T-helper 17 cell (primary cell): ENCODE results near the gene CLCN2. TPM values are rescaled to one million over a fixed set of nuclear protein-coding genes. Genes with fewer than 3 reads are reported as not detected.

Experiments used
- ATAC-seq: fragments of 150-1000 bp; cut with Tn5 transposase; 2 replicates; pipeline ENCODE4 v1.10.0; 2021; ENCODE audit warnings: mild to moderate bottlenecking, moderate library complexity
- DNase-seq, 3 donors: peaks; one replicate each; pipeline versions ENCODE4 v3.0.0 to v3.0.0-alpha.2; 2020 to 2021
- H3K9me3 ChIP-seq: one replicate; pipeline ENCODE4 v1.7.0; 2013; ENCODE audit warnings: low read length, mild to moderate bottlenecking; ENCODE audit not compliant: control insufficient read depth, poor library complexity, severe bottlenecking
- H3K27ac Mint-ChIP-seq: one replicate; pipeline ENCODE4 v1.8.0; 2022; ENCODE audit warnings: mild to moderate bottlenecking, moderate library complexity, mixed read lengths
- H3K27me3 Mint-ChIP-seq: one replicate; pipeline ENCODE4 v1.8.0; 2022; ENCODE audit warnings: mixed read lengths
- H3K36me3 Mint-ChIP-seq: one replicate; pipeline ENCODE4 v1.8.0; 2022; ENCODE audit warnings: low read depth, mixed read lengths
- H3K4me1 Mint-ChIP-seq: one replicate; pipeline ENCODE4 v1.8.0; 2022; ENCODE audit warnings: mild to moderate bottlenecking, mixed read lengths
- H3K4me3 Mint-ChIP-seq: one replicate; pipeline ENCODE4 v1.8.0; 2022; ENCODE audit warnings: mild to moderate bottlenecking, moderate library complexity, mixed read lengths
- total RNA-seq, 4 donors: library from RNA in 2 of 4; stranded (reverse) in 2 of 4; gene quantifications; one replicate each; pipeline ENCODE4 v1.2.3 and lab custom pipeline; 2022 to 2026

CLCN2 gene
- total RNA-seq, 2 donors from 2014 or later = 4.6 TPM

DNA sequence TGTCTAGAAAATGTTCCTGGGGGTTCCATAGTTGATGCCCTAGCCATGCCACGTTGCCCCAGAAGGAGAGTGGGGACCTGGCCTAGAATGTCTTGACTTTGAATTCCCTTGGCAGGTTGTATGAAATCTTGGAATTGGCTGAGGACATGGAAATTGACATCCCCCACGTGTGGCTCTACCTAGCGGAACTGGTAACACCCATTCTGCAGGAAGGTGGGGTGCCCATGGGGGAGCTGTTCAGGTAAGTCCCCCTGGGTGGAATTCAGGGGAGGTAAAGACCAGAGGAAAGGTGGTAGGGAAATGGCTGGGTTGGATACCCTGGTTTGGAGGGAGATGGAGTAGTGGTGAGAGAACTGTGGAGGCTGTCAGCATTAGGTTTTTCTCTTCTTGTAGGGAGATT lies 32.9 kb downstream of the CLCN2 start:
- peaks cover 31% of the 10 kb centered on the region for H3K36me3 Mint-ChIP-seq
- peak overlapping the region; percentile 84 for H3K27ac Mint-ChIP-seq
- no peak for ATAC-seq

GRCh38 chr3:184327171-184327570 lies 34.2 kb downstream of the CLCN2 start:
- Mint-ChIP-seq H3K27ac (peak overlapping the region; percentile 37), H3K36me3 (peaks cover 24% of the 10 kb centered on the region), H3K27me3 (no peaks in the 10 kb centered on the region), H3K4me3 (peak overlapping the region; percentile 62), H3K4me1 (peaks cover 13% of the 10 kb centered on the region)
- ATAC-seq (no peak), DNase-seq (no peak)
- H3K9me3 ChIP-seq = no peaks in the 10 kb centered on the region

More for the DNA sequence above, 32.9 kb downstream of the CLCN2 start:
- Mint-ChIP-seq H3K27me3 (no peaks in the 10 kb centered on the region), H3K4me3 (no peak overlapping the region), H3K4me1 (peaks cover 26% of the 10 kb centered on the region)
- no peaks in the 10 kb centered on the region for H3K9me3 ChIP-seq
- no peak for DNase-seq

GRCh38 chr3:184325715-184326369 lies 35.6 kb downstream of the CLCN2 start:
- Mint-ChIP-seq H3K27ac (no peak overlapping the region), H3K36me3 (peaks cover 27% of the 10 kb centered on the region), H3K4me1 (peaks cover 13% of the 10 kb centered on the region), H3K27me3 (no peaks in the 10 kb centered on the region), H3K4me3 (peak overlapping the region; percentile 56)
- DNase-seq (no peak), ATAC-seq (no peak)
- no peaks in the 10 kb centered on the region for H3K9me3 ChIP-seq

- Mint-ChIP-seq H3K4me1 (peaks cover 13% of the 10 kb centered on the region), H3K4me3 (no peak overlapping the region), H3K36me3 (peaks cover 29% of the 10 kb centered on the region), H3K27me3 (no peaks in the 10 kb centered on the region), H3K27ac (no peak overlapping the region)
- ATAC-seq (no peak), DNase-seq (no peak)
- H3K9me3 ChIP-seq = no peaks in the 10 kb centered on the region
These were observed 36.1 kb downstream of the CLCN2 start for GRCh38 chr3:184325269-184325668.

- peak overlapping the region; percentile 32 for H3K27ac Mint-ChIP-seq
- no peak overlapping the region for H3K4me3 Mint-ChIP-seq
- peaks cover 16% of the 10 kb centered on the region for H3K4me1 Mint-ChIP-seq
- H3K9me3 ChIP-seq = no peaks in the 10 kb centered on the region
- DNase-seq (no peak), ATAC-seq (no peak)
- no peaks in the 10 kb centered on the region for H3K27me3 Mint-ChIP-seq
- H3K36me3 Mint-ChIP-seq = peaks cover 21% of the 10 kb centered on the region
These were observed 37.7 kb downstream of the CLCN2 start for GRCh38 chr3:184323696-184324095.

- H3K9me3 ChIP-seq = no peaks in the 10 kb centered on the region
- ATAC-seq (no peak), DNase-seq (no peak)
- Mint-ChIP-seq H3K36me3 (peaks cover 18% of the 10 kb centered on the region), H3K27ac (peak overlapping the region; percentile 14), H3K4me1 (peaks cover 15% of the 10 kb centered on the region), H3K4me3 (no peak overlapping the region), H3K27me3 (no peaks in the 10 kb centered on the region)
These were observed 38.5 kb downstream of the CLCN2 start for GRCh38 chr3:184322731-184323487.

DNA sequence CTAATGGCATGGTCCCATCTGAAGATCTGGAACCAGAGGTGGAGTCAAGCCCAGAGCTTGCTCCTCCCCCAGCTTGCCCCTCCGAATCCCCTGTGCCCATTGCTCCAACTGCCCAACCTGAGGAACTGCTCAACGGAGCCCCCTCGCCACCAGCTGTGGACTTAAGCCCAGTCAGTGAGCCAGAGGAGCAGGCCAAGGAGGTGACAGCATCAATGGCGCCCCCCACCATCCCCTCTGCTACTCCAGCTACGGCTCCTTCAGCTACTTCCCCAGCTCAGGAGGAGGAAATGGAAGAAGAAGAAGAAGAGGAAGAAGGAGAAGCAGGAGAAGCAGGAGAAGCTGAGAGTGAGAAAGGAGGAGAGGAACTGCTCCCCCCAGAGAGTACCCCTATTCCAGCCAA lies 39.7 kb downstream of the CLCN2 start:
- H3K36me3 Mint-ChIP-seq = peaks cover 16% of the 10 kb centered on the region
- peaks cover 22% of the 10 kb centered on the region for H3K4me1 Mint-ChIP-seq
- H3K27me3 Mint-ChIP-seq = no peaks in the 10 kb centered on the region
- DNase-seq (no peak), ATAC-seq (no peak)
- H3K4me3 Mint-ChIP-seq = no peak overlapping the region
- H3K27ac Mint-ChIP-seq = peak overlapping the region; percentile 90
- H3K9me3 ChIP-seq = no peaks in the 10 kb centered on the region

DNA sequence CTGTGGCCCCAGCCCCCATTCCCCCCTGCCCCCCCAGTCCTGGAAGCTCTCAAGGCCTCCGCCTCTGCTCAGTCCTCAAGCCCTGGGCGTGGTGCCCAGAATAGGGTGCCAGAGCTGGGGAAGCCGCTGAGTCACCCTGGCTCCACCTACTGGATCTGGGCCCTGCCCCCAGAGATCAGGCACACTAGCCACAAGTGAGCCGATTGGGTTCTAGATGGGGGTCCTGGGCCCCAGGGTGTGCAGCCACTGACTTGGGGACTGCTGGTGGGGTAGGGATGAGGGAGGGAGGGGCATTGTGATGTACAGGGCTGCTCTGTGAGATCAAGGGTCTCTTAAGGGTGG lies 41.3 kb downstream of the CLCN2 start:
- no peak for DNase-seq
- Mint-ChIP-seq H3K4me1 (peaks cover 33% of the 10 kb centered on the region), H3K36me3 (peaks cover 13% of the 10 kb centered on the region), H3K27me3 (no peaks in the 10 kb centered on the region), H3K27ac (peak overlapping the region; percentile 90), H3K4me3 (no peak overlapping the region)
- ATAC-seq = peak; percentile 35
- no peaks in the 10 kb centered on the region for H3K9me3 ChIP-seq

DNA sequence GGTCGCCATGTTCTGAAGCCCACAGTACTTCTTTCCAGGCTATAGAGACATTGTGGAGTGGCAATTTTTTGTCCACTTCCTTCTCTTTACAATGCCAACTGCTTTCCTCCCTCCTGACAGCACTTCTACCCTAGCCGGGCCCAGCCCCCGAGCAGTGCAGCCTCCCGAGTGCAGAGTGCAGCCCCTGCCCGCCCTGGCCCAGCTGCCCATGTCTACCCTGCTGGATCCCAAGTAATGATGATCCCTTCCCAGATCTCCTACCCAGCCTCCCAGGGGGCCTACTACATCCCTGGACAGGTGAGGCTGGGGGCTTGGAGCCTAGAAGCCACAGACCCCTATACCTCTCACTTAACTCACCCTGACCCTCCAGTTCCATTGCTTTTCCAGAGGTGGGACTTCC lies 44.2 kb downstream of the CLCN2 start:
- DNase-seq (no peak), ATAC-seq (no peak)
- Mint-ChIP-seq H3K4me1 (peaks cover 33% of the 10 kb centered on the region), H3K27me3 (no peaks in the 10 kb centered on the region), H3K27ac (peak overlapping the region; percentile 85), H3K4me3 (no peak overlapping the region), H3K36me3 (peaks cover 7% of the 10 kb centered on the region)
- no peaks in the 10 kb centered on the region for H3K9me3 ChIP-seq

DNA sequence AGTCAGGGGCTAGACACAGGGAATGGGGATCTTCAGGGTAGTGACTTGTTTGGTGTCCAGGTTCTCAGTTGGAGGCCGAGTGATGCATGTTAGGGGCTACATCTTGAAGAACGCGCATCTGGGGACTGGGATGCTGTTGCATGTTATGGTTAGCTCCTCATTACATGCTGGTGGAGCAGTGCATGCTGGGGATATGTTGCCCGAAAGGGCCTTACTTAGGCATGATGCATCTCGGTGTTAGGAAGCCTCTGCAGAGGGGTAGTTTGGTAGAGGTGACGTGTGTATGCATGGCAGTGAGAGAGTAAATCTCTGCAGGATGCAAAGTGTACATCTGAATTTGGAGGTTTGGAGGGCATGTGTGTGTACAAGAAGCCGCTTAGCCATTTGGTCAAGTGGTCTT lies 44.6 kb downstream of the CLCN2 start:
- Mint-ChIP-seq H3K4me1 (peaks cover 33% of the 10 kb centered on the region), H3K27ac (peak overlapping the region; percentile 85), H3K27me3 (no peaks in the 10 kb centered on the region), H3K36me3 (peaks cover 7% of the 10 kb centered on the region), H3K4me3 (peak overlapping the region; percentile 87)
- H3K9me3 ChIP-seq = no peaks in the 10 kb centered on the region
- ATAC-seq = no peak
- no peak for DNase-seq

- no peak for DNase-seq
- H3K9me3 ChIP-seq = no peaks in the 10 kb centered on the region
- peak overlapping the region; percentile 87 for H3K4me3 Mint-ChIP-seq
- H3K36me3 Mint-ChIP-seq = peaks cover 7% of the 10 kb centered on the region
- peaks cover 36% of the 10 kb centered on the region for H3K4me1 Mint-ChIP-seq
- no peak for ATAC-seq
- H3K27ac Mint-ChIP-seq = peak overlapping the region; percentile 85
- H3K27me3 Mint-ChIP-seq = no peaks in the 10 kb centered on the region
These were observed 45.3 kb downstream of the CLCN2 start for GRCh38 chr3:184315871-184316661.

DNA sequence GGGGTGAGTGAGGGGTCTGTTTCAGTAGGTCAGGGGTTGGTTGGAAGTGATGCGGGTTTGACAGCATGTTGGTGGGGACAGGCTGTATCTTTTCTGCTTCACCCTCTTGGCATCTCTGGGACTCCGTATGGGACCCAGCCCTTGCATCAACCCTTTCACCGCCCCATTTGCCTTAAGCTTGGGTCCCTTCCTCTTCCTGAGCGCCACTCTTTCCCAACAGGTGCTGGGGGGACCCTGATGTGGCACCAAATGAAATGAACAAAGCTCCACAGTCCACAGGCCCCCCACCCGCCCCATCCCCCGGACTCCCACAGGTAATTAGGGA lies 45.9 kb downstream of the CLCN2 start:
- peaks cover 2% of the 10 kb centered on the region for H3K36me3 Mint-ChIP-seq

GRCh38 chr3:184314700-184315542 lies 46.5 kb downstream of the CLCN2 start:
- H3K9me3 ChIP-seq = no peaks in the 10 kb centered on the region
- peak overlapping the region; percentile 86 for H3K27ac Mint-ChIP-seq
- H3K4me1 Mint-ChIP-seq = peaks cover 36% of the 10 kb centered on the region
- H3K27me3 Mint-ChIP-seq = no peaks in the 10 kb centered on the region
- ATAC-seq (peak; percentile 67), DNase-seq (peak; percentile 53 to 71 (median 70))
- peak overlapping the region; percentile 87 for H3K4me3 Mint-ChIP-seq
- H3K36me3 Mint-ChIP-seq = peaks cover 2% of the 10 kb centered on the region

More for the DNA sequence above, 45.9 kb downstream of the CLCN2 start:
- no peaks in the 10 kb centered on the region for H3K27me3 Mint-ChIP-seq
- no peaks in the 10 kb centered on the region for H3K9me3 ChIP-seq
- ATAC-seq = peak; percentile 4
- H3K4me3 Mint-ChIP-seq = peak overlapping the region; percentile 87
- peak overlapping the region; percentile 85 for H3K27ac Mint-ChIP-seq
- DNase-seq = no peak
- H3K4me1 Mint-ChIP-seq = peaks cover 36% of the 10 kb centered on the region
